Stimulated activated CD4-positive, alpha-beta T cell treated with anti-CD3 and anti-CD28 coated beads, Interleukin-12 subunit alpha, Interleukin-12 subunit beta, amount 100 ng/mL, for 4 hours (primary cell): ENCODE results near the gene AP5Z1.

Experiments used
- DNase-seq: peaks from one replicate; pipeline ENCODE4 v3.0.0-alpha.2; 2020

AP5Z1 gene

DNA sequence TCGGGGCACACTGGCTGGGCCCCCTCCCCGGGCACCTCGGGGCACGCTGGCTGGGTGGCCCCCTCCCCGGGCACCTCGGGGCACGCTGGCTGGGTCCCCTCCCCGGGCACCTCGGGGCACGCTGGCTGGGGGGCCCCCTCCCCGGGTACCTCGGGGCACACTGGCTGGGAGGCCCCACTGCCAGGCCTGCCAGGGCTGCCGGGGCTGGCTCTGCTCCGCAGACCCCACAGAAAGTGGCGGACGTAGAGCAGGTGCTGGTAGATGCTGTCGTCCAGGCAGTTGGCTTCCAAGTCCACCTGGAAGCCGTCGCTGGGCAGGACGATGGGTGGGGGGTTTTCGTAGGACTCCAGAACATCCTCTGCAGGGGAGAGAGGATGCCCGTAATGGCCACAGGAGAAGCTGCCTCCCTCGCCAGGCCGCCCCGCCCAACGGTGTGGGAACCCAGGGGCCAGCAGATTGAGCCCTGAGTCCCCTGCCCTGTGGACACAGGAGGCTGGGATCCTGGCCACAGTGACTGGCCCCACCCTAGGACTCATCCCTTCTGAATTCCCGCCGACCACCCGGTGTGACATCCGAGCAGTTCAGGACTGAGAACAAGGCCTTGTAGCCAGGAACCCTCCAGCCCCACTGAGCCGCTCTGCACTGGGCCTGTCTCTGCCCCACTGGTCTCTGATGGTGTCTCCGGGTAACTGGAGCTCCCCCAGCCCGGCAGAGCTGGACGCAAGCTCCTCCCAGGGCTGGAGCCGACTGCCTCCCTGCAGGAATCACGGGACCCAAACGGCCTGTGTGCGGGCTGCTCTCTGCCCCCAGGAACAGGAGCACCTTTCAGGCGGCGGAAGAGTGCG is 28.2 kb downstream of the AP5Z1 start:
- no peak for DNase-seq

DNA sequence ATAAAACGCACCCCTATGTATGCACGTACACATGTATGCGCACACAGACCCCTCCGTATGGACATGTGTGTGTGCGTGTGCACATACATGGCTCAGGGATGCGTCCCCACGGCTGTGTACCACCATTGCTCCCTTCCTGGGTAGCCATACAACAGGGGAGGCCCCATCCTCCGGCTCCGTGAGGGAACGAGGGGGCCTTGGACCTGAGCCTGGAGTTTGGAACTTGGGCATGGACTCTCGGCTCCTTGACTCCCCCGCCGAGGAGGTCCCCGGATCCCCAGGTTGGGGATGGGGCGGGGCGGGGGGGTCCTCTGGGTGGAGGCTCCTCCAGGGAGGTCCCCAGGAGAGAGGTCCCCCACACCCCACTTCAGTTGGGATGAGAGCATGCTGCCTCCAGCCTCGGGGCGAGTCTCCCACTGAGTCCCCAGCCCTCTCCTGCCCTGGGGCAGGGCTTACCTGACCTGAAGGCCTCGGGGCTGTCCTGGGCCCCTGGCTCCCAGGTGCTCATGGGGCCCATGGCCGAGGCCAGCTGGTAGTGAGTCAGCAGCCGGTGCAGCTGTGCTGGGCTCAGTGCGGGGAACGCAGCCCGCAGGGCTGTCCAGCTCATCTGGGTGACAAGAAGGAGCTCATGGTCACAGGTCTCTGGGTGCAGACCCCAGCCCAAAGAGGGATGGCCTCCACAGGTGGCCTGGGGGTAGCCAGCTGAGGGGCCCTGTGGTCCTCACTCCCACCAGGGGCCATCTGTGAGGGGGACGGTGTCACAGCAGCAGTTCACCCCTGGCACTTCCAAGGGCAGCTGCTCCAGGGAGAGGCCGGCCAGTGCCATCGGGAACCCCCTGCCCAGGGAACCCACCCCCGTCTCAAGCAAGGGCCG is 29.9 kb downstream of the AP5Z1 start:
- no peak for DNase-seq

DNA sequence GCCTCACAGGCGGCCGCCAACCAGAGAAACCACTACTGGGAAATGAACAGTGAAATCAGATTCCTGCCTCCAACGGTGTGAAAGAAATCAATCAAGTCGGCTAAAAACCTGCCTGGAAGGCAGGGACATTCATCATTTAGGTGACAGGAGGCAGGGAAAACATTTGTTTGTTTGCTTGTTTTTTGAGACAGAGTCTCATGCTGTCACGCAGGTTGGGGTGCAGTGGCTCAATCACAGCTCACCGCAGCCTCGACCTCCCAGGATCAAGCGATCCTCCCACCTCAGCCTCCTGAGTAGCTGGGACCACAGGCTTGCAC is 30.5 kb downstream of the AP5Z1 start:
- no peak for DNase-seq

DNA sequence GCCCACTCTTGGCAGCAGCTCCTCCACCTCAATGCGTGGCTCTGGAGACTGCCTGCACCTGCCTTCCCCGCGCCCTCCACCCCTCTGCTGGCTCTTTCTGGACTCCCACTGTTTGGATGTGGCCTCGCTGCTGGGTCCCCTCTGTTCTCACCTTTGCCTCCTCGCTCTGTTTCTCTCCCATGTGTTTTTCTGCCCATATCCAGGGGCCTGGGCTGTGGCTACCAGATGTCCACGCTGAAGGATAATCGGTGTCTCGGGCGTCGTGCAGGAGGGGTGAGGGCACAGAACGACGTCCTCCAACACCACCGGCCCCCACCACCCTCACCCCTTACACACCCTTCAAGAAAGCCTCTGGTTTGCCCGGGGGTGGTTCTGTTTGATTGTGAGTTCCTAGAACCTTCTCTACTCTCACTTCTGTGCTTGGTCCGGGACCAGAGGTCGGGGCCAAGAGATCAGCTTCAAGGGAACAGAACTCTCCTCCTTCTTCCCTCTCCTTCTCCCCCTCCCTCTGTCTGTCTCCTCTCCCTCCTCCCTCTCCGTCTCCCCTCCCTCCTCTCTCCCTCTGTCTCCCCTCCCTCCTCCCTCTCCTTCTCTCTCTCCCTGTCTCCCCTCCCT is 31.7 kb downstream of the AP5Z1 start:
- no peak for DNase-seq

DNA sequence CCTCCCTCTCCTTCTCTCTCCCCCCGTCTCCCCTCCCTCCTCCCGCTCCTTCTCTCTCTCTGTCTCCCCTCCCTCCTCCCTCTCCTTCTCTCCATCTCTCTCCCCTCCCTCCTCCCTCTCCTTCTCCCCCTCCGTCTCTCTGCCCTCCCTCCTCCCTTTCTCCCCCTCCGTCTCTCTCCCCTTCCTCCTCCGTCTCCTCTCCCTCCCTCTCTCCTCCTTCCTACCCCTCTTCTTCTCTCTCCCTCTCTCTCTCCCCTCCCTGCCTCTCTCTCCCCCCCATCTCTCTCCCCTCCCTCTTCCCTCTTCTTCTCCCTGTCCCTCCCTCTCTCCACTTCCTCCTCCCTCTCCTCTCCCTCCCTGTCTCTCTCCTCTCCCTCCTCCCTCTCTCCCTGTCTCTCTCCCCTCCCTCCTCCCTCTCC is 32.2 kb downstream of the AP5Z1 start:
- DNase-seq, result no peak

DNA sequence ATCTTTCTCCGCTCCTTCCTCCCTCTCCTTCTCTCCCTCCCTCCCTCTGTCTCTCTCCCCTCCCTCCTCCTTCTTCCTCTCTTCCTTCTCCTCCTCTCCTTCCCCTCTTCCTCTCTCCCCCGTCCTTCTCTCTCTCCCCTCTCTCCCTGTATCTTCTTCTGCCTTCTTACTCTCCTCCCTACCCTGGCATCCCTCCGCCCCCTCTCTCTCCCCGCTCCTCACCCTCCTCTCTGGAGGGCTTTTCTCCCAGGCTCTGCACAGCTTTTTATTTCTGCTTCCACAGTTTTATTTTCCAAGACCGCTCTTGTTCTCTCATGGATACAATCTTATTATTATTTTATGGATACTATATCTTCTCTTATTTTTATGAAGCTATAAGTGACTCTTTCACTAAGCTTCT is 32.6 kb downstream of the AP5Z1 start:
- no peak for DNase-seq

DNA sequence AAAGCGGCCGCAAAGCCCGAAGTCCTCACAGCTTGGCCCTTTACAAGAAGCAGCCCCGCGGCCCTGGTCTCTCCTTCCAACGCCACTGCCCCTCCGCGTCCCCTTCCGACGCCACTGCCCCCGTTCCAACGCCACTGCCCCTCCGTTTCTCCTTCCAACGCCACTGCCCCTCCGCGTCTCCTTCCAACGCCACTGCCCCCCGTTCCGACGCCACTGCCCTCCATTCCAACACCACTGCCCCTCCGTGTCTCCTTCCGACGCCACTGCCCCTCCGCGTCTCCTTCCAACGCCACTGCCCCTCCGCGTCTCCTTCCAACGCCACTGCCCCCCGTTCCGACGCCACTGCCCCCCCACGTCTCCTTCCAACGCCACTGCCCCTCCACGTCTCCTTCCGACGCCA is 33.1 kb downstream of the AP5Z1 start:
- no peak for DNase-seq

DNA sequence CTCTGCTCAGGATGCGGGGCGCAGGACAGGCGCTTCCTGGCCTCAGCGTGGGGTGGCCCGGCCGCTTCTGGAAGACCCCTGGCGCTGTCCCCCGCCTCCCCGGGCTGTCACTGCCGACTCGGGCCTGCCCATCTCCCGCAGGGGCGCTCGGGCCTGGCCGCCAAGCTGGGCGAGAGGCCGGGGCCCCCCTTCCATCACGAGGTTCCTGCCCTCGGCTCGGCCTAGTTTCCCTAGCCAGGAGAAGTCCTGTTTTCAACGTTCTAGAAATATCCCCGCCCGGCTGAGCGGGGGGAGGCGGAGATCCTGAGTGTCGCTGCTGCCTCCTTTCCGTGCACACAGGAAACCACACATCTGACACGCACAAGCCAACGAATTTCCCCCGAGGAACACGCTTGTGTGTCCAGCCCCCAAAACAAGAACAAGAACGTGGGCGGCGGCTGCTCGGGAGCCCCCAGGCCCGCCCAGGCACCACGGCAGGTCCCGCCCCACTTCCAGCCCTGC is 33.7 kb downstream of the AP5Z1 start:
- DNase-seq, result peak; percentile 30

DNA sequence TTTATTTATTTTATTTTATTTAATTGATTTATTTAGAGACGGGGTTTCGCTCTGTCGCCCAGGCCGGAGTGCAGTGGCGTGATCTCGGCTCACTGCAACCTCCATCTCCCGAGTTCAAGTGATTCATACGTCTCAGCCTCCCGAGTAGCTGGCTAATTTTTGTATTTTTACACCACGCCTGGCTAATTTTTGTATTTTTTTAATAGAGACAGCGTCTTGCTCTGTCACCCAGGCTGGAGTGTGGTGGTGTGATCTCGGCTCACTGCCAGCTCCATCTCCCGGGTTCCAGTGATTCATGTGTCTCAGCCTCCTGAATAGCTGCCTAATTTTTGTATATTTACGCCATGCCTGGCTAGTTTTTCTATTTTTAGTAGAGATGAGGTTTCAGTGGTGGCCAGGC is 34.2 kb downstream of the AP5Z1 start:
- DNase-seq, result no peak

DNA sequence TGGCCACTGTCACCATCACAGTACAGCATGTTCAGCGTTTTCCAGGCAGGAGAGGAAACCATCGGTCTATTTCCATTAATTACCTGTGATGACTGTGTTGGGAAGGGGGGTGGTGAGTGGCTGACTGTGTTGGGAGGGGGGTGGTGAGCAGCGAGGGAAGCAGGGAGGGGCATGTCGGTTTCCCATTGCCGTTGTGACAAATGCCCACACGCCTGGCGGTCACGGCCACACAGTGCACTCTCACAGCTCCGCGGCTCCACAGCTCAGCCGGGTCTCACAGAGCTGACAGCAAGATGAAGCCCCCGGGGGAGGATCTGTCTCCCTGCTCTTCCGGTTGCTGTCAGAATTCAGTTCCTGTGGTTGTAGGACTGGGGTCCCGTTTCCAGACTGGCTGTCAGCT is 39.0 kb downstream of the AP5Z1 start:
- DNase-seq, result no peak

DNA sequence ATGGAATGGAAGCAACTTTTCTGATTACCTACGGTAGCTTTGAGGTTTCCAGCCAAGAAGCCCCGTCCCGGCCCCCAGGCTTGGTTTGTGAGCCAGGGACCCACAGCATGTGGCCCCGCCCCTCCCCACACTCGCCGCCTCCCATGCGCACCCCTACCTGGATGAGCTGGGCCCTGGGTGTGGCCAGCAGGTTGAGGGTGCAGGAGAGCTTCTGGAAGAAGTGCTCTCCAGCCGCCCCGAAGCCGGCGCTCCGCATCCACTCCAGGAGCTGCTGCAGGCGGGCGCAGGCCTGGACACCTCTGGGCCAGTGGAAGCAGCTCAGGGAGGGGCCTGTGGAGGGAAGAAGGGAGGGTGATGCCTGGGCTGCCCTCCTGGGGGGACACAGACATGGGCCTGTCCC is 39.7 kb downstream of the AP5Z1 start:
- no peak for DNase-seq

DNA sequence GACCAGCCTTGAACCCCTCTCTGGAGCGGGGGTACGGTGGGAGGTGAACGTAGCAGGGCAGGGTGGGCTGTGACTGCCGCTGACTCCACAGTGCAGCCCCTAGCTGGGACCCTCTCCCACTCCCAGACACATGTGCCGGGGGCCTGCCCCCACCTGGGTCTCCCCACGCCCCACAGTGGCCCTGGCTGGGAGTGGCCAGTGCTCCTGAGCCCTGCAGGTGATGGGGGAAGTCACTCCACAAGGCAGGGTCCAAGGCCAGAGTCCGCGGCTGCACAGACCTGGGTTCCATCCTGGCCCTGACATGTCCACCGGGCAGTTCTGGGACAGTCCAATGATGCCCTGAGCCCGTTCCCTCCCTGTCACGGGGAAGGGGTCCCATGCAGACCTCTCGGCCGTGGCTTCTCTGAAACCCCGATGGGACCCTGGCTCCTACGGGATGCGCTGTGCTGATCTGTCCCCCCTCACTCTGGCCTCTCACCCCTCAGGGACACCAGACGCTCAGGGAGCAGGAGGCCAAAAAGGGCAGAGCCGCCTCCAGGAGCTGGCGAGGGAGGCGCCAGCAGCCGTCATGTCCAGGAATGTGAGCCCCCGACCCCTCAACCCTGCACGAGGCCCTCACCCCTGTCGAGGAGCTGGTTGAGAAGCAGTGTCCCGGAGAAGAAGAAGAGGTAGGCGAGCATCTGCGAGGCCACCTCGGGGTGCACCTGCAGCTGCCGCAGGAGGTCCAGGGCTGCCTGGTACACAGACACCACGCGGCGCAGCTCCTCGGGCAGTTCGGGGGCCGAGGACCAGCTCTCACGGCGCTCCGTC is 40.4 kb downstream of the AP5Z1 start:
- no peak for DNase-seq

DNA sequence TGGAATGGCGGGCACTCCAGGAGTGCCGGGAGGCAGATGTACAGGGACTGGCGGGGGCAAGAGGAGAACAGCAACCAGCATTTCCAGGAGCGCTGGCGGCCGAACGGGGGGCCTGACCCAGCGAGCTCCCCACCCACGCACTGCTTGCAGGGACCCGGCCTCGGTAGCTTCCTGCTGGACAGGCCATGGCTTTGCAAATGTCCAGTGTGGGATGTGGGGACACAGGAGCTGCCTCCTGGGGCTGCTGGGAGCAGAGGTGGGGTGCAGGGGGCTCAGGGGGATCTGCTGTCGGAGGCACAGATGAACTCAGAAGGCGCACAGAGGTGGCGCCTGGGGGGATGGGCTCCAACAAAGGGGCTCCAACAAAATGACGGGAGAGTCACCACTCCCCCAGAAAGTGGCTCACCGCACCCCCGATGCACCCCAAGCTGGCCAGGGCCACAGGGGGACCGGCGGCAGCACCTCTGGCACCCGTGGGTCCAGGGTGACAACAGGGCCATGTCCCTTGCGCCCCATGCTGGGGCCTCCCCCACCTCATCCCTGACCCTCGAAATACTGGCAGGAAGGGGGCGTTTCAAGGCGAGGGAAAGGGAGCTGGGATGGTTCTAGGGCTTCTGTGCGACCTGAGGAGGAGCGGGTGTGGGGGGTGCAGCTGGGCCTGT is 41.1 kb downstream of the AP5Z1 start:
- DNase-seq, result no peak

DNA sequence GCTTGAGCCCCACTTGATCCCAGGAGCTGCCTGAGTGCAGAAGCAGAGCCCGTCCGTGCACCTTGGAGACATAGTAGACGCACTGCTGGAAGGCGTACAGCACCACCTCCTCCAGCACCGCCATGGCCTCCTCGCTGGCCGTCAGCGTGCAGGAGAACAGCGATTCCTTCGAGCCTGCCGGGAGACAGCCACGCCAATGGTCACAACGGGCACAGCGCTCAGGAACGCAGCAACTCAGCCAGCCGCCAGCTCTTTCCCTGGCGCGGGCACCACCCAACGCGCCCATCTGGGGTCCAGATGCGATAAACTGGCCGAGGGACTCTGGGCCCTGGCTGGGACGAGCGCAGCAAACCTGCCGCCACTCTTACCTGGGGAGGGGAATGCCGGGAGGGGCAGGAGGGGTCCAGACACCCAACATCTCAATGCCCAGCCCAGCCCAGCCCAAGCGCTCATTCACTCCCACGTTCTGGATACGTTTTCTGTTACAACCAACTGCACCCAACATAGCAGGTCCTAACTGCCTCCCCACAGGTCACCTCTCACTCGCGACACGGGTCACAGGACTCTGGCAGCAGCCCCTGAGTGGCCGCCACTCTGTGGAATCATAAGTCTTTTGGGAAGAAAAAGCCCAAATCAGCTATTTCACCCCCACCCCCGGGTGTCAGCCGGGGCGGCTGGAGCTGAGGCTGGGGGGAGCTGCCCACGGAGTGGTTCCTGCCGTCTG is 41.9 kb downstream of the AP5Z1 start:
- DNase-seq, result no peak

DNA sequence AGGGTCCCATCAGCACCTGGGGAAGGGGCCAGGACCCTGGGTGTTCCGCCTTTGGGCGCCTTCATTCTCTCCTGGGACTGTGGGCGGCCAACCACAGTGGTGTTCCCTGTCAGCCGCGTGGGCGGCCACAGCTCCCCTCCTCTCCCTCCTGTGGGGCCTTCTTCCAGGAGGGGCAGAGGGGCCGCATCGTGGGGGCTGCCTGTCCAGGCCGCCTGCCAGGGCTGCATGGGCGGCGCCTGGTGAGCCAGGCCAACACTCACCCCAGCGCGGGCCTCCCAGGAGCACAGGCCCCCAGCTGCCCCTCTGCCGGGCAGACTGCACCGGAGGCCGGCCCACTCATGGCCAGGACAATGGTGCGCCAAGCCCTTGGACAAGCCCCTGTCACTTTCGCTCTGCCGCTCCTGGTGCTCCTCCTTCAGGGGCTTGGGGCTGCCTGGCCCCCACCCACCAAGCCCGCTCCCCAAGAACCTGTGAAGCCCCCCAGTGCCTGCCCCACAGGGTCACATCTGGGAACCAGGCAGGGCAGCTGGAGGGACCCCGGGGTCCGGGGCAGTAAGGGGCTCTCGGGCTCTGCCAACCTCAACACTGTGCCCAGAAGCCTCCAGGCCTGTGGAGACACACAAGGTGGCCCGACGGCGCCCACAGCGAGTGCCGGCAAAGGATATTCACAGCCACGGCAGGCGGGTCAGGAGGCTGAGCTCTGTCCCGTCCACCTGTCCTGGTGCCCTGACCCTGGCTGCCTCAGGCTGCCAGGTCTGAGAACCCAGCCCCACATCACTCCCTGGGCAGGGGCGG is 42.8 kb downstream of the AP5Z1 start:
- DNase-seq, result no peak

DNA sequence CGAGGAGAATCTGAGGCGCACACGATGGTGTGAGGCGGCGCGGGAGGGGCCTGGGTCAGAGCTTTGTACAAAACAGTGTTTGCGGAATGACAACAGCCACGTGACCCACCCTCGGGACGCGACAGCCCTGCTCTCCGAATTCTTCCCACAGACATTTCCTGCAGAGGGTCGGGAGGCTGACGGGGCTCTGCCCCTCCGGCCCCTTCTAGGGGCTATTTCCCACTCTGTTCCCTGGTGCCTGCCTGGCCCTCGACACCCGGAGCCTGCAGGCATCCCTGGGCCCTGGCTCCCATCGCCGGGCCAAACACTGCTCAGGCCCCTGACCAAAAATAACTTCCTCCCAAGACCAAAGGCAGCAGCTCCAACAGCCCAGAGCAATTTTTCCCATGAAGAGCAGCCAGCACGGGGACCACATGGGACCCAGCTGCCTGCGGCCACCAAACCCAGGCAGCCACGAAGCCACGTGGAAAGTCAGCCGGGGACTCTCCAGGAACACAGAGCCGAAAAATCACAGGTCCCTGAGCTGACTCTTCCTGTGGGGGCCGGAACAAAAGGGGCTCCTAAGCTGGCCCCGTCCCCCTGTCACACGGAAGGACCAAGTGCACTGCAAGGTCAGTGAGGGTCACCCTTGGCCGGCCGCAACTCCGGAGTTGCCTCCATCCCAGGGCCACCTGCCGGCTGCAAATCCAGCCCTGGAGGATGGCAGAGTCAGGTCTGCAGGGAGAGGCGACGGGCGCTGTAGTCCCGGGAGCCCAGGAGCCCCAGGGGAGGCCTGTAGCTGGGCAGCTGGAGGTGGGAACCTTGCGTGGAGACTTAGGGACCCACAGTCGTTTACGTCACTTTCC is 44.4 kb downstream of the AP5Z1 start:
- DNase-seq, result no peak

DNA sequence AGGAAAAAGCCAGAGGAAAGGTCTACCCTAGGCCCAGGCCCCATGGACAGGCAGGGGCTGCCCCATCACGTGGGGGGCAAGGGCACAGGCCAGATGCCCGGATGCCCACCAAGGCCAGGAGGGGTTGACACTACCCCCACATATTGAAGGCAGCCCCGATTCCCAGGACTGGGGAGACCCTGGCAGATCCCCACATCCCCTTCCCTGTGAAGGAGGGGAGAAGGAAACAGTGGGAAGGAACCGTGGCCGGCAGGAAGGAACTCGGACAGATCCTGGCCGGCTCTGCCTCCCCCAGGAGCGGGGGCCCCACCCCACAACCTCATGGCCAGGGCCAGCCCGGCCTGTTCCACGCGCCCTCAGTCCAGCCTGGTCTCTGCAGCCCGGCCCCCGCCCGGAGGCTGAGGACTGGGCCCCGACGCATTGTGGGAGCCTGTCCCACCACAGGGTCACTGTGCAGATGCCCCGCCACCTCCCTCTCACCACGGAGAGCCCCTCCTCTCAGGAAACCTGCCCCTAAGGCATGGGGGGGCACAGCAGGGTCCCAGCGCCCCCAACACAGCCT is 45.1 kb downstream of the AP5Z1 start:
- no peak for DNase-seq

DNA sequence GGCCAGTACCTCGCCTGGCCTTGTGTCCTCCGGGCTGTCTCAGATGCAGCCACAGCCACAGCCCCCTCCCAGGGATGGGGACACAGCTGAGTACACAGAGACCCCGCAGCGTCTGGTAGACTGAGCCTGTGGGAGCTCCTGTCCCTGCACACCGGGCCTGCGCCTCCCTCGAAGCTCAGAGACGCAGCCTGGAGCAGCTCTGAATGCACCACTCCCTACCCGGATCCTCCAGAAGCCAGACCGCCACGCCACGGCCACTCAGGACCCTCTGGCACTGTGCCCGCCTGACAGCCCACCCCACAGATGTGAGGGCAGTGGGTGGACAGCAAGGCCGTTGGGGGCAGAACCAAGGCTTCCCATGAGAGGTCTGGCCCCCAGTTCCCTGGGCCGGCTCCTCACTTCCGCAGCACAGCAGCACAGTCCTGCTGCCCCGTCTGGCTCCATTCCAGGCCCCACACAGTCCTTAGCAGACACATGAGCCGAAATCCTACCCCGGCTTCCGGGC is 45.6 kb downstream of the AP5Z1 start:
- DNase-seq, result no peak

DNA sequence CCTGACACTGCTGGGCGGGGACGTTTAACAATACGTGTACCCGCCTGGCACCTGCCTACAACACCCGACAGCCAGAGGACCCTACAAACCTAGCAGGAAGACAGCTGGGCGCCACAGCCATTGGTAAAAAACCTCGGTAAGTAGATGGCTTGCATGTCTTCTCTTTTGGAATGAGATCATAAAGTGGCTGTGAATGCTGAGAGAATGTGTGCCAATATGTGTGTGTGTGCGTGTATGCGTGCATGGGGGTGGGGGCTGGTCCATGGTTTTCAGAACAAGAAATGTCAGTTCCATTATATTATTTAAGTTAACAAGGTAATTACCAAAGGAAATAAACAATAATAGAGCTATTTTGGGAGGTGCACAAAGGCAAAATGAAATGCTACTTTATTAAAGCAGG is 47.3 kb downstream of the AP5Z1 start:
- no peak for DNase-seq
